ENCODE measurements around the gene HGFAC.

The HGFAC gene

DNA sequence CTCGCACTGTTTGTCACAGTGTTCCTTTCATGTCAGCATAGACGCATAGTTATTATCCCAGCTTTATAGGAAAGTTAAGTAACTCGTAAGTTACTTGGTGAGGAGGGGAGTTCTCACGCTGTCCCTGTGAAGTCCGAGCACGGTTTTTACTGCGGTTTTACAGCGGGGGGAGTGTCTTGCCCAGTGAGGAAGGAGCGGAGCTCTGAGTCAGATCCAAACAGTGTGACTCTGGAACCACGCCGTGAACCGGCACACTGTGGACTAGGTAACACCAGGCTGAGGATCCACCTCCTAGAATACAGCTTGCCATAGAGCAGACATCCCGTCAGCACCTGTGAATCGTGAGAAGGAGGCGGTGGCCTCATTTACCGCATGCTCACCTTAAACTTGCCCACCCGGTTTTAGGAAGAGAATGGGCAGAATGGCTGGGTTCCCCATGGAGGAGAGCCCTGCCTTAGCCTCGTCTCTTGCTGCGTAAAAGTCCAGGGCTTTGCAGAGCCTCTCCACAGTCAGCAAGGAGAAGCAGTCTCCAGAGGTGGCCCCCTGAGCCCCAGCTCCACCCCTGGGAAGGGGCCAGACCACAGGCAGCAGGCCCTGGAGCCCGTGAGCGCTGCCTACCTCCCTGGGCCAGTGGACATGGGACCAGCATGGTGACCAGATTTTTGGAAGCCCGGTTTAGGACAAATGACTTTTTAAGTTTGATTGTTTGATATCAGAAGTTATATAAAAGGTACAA is 40.2 kb upstream of the HGFAC start:
- TF ChIP-seq, protein P1, sequence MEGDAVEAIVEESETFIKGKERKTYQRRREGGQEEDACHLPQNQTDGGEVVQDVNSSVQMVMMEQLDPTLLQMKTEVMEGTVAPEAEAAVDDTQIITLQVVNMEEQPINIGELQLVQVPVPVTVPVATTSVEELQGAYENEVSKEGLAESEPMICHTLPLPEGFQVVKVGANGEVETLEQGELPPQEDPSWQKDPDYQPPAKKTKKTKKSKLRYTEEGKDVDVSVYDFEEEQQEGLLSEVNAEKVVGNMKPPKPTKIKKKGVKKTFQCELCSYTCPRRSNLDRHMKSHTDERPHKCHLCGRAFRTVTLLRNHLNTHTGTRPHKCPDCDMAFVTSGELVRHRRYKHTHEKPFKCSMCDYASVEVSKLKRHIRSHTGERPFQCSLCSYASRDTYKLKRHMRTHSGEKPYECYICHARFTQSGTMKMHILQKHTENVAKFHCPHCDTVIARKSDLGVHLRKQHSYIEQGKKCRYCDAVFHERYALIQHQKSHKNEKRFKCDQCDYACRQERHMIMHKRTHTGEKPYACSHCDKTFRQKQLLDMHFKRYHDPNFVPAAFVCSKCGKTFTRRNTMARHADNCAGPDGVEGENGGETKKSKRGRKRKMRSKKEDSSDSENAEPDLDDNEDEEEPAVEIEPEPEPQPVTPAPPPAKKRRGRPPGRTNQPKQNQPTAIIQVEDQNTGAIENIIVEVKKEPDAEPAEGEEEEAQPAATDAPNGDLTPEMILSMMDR (conservative IDR thresholded peaks at IDR 0.05; ENCODE audit: low read depth, low read length): no peak
- no peak for DNase-seq (ENCODE audit: low read depth)

DNA sequence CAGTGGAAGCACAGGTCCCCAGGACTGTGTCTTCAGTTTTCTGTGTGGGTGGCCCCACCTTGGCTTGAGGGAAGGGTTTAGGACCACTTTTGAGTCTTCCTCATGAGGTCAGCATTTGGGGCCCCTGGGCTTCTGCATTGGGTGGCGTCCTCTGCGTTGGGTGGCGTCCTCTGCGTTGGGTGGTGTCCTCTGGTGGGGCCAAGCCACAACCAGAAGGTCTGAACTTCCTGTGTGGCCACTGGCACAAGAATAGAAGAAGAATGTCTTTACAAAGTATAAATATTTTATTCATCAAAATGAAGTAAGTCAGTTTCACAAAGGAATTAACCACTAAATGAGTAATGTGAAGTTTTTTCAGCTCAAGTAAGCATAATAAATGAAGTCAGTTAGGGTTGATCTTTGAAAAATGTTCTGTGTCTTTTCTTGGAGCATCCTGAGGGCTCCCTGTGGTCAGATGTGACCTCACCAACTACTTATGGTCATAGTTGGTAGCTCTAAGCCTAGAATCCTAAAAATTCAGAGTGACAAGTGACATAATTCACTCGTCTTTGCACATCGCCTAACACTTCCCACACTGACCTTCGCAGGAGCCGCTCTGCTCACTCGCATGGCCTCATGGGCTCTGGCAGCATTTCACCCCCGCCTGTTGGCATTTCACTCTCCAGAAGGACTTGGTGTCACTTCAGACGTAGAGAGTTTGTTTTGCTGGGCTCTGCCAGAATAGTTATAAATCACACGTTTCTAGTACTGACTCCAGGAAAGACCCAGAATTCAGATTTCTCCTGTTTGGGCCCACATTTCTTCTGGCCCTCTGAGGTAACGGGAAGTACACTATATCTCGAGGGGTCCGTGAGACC is 39.0 kb upstream of the HGFAC start:
- TF ChIP-seq, protein P1 (conservative IDR thresholded peaks at IDR 0.05; ENCODE audit: low read depth, low read length): no peak
- no peak overlapping the region for H3K4me3 ChIP-seq (ENCODE audit: low read depth, low read length)
- peak; percentile 28 for DNase-seq (ENCODE audit: low read depth)

More for the DNA sequence above, 40.2 kb upstream of the HGFAC start:
- no peak overlapping the region for H3K4me3 ChIP-seq (ENCODE audit: low read depth, low read length)

DNA sequence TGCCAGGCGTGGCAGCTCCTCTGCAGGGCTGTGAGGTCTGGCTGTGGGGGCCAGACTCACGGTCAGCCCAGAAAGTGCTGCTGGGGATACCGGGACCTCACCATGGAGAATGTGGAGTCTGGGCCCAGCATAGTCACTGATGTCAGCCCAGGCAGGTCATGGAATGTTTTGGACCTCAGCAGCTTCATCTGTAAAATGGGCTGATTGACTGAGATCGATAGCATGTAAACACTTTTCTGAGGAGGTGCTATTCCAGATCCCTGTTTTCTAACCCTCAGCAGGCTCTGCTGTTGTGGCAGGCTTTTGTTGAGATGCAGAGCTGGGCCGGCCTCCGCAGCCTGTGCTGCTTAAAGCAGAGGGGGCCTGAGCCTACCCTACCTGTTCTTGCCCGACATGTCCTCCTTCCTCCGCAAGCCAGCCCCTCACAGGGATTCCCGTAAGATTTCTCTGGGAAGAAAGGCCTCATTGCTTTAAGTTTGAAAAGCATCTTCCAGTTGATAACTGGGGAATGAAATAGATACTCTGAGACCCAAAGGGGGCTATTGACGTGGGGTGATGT is 38.3 kb upstream of the HGFAC start:
- no peak overlapping the region for H3K4me3 ChIP-seq (ENCODE audit: low read depth, low read length)
- TF ChIP-seq, protein P1 (conservative IDR thresholded peaks at IDR 0.05; ENCODE audit: low read depth, low read length): no peak
- no peak for DNase-seq (ENCODE audit: low read depth)

DNA sequence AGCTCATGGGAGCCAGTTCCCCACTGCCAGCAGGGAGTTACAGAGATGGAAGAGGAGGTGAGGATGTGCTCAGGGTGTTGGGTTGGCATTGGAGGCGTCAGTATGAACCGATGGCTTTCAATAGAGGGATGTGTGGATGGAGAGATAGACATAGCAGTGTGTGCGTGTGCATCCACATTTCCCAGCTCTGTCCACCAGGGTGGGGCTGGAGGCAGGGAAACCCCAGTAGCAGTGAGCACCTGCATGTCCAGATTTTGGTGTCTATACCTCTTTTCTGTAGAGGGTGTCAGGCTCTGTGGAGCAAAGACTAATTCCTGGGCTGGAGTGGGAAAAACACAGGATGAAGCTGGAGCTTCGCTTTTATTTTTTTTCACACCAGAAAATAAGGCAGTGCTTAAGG is 37.2 kb upstream of the HGFAC start:
- TF ChIP-seq, protein P1 (conservative IDR thresholded peaks at IDR 0.05; ENCODE audit: low read depth, low read length): no peak
- no peak overlapping the region for H3K4me3 ChIP-seq (ENCODE audit: low read depth, low read length)
- no peak for DNase-seq (ENCODE audit: low read depth)

DNA sequence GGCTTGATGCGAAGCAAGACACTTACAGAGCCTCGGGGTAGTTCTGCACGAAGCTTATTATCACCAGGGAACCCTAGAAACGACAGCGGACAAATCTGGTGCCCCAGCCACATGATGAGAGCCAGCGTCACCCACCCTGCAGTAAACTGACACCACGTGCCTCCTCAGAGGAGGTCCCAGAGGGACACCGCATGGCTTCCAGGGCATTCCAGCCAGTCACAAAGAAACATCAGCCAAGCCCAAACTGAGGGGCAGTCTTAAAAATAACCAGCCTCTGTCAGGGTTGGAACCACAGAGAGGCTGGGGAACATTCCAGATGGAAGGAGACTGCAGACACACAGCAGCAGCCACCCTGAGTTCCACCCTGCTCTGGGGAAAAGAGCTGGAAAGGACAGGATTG is 36.6 kb upstream of the HGFAC start:
- TF ChIP-seq, protein P1 (conservative IDR thresholded peaks at IDR 0.05; ENCODE audit: low read depth, low read length): no peak
- DNase-seq (ENCODE audit: low read depth): no peak
- H3K4me3 ChIP-seq (ENCODE audit: low read depth, low read length): no peak overlapping the region

DNA sequence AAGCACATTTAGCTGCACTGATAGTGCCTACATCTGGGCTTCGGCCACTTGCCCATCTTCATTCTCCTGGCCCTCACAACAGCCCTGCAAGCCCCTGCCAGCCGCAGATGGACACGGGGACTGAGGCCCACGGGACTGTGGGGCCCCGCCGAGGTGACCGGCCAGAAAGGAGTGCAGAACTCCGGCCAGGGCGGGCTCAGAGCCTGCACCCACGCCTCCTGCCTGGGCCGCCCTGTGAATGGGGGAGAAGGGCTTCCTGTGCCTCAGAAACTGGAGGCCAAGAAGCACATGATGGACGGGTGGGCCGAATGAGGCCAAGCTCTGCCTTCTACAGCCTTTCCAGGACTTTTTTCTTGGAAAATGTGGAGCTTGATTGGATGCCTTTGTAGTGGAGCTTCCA is 35.7 kb upstream of the HGFAC start:
- TF ChIP-seq, protein P1 (conservative IDR thresholded peaks at IDR 0.05; ENCODE audit: low read depth, low read length): no peak
- no peak overlapping the region for H3K4me3 ChIP-seq (ENCODE audit: low read depth, low read length)
- no peak for DNase-seq (ENCODE audit: low read depth)
